Esophagus squamous epithelium (tissue), 5 donors: ENCODE data around the gene DDX51. TPM values are rescaled to one million over a fixed set of nuclear protein-coding genes. Genes with fewer than 3 reads are reported as not detected.
A peak's percentile ranks its signal among the peaks of the same experiment; 100 is the strongest.

Source experiments
- DNase-seq: peaks from one replicate; lab custom pipeline; 2025; lab: John Stamatoyannopoulos, UW
- H3K27ac ChIP-seq, 4 donors: fragments of 200-600 bp; sonication (generic); one replicate each; pipeline ENCODE4 v1.5.1; 2016 to 2019; ENCODE audit warnings: mild to moderate bottlenecking in 1 of 4
- H3K27me3 ChIP-seq, 4 donors: fragments of 200-600 bp; sonication (generic); 1 replicate in 3 of 4; 2 replicates in 1 of 4; pipeline versions ENCODE4 v1.5.1 to v1.6.0; 2017 to 2021; ENCODE audit warnings: antibody characterized with exemption in 1 of 4
- H3K36me3 ChIP-seq, 3 donors: fragments of 200-600 bp; sonication (generic); one replicate each; pipeline ENCODE4 v1.5.1; 2016 to 2019
- H3K4me1 ChIP-seq, 3 donors: fragments of 200-600 bp; sonication (generic); one replicate each; pipeline ENCODE4 v1.5.1; 2017 to 2019
- H3K4me3 ChIP-seq, 4 donors: fragments of 200-600 bp; sonication (generic); 1 replicate in 3 of 4; 2 replicates in 1 of 4; pipeline ENCODE4 v1.5.1; 2016 to 2019; ENCODE audit warnings: mild to moderate bottlenecking in 2 of 4, moderate library complexity in 1 of 4
- H3K9me3 ChIP-seq, 3 donors: fragments of 200-600 bp; sonication (generic); one replicate each; pipeline ENCODE4 v1.5.1; 2016 to 2019
- POLR2A ChIP-seq, 4 donors: fragments of 450-650 bp; IDR thresholded peaks; one replicate each; pipeline ENCODE4 v1.6.1; 2017; ENCODE audit warnings: antibody characterized with exemption in 4 of 4, mild to moderate bottlenecking in 4 of 4, moderate library complexity in 3 of 4
- WGBS, 2 donors: methylation state at CpG; one replicate each; pipeline ENCODE4 v1.1.5; 2018; 5-methylcytosine and 5-hydroxymethylcytosine counted together
- intact Hi-C: fragments of 100-400 bp; cut with DNase I; formaldehyde crosslinking; loops from one replicate; pipeline ENCODE4 v1.15.0; 2022
- total RNA-seq, 4 donors: library from RNA; depleted of rRNA; stranded (reverse); fragments of >200 nt; gene quantifications; one replicate each; pipeline ENCODE4 v1.1.0, GENCODE V29; 2016
- TF ChIP-seq, protein P1 (sequence below), 6 experiments: fragments of 450-650 bp in 4 of 6; fragments of 200-600 bp in 2 of 6; sonication (generic) in 2 of 6; IDR thresholded peaks; one replicate each; pipeline ENCODE4 v1.5.1; 2016 to 2019; ENCODE audit warnings: antibody characterized with exemption in 6 of 6, mild to moderate bottlenecking in 4 of 6, moderate library complexity in 4 of 6
- donor health status: DM: yes; HTN: yes; CAD: no.

The DDX51 gene
- total RNA-seq, 4 donors from 2014 or later: 8.9 to 15.3 (median 11.0) TPM

- peaks cover 0 to 77% (median 0%) of the 10 kb centered on the region in 4 donors for H3K27me3 ChIP-seq
Observed at GRCh38 chr12:132166801-132167591, 22.9 kb upstream of the DDX51 start.

GRCh38 chr12:132166093-132166492 lies 22.0 kb upstream of the DDX51 start:
- Histone ChIP-seq H3K4me3 (no peak overlapping the region), H3K9me3 (no peaks in the 10 kb centered on the region), H3K27ac (no peak overlapping the region), H3K4me1 (peaks cover 12 to 37% (median 17%) of the 10 kb centered on the region in 3 donors), H3K27me3 (peaks cover 0 to 71% (median 0%) of the 10 kb centered on the region in 4 donors), H3K36me3 (no peaks in the 10 kb centered on the region)
- intact Hi-C loops: no loop called here
- 83 to 88% methylated on average over 2 of the region's 2 CpGs for WGBS, 2 donors
- DNase-seq: no peak
- TF ChIP-seq POLR2A (IDR thresholded peaks at IDR 0.05): no peak
- TF ChIP-seq, protein P1, sequence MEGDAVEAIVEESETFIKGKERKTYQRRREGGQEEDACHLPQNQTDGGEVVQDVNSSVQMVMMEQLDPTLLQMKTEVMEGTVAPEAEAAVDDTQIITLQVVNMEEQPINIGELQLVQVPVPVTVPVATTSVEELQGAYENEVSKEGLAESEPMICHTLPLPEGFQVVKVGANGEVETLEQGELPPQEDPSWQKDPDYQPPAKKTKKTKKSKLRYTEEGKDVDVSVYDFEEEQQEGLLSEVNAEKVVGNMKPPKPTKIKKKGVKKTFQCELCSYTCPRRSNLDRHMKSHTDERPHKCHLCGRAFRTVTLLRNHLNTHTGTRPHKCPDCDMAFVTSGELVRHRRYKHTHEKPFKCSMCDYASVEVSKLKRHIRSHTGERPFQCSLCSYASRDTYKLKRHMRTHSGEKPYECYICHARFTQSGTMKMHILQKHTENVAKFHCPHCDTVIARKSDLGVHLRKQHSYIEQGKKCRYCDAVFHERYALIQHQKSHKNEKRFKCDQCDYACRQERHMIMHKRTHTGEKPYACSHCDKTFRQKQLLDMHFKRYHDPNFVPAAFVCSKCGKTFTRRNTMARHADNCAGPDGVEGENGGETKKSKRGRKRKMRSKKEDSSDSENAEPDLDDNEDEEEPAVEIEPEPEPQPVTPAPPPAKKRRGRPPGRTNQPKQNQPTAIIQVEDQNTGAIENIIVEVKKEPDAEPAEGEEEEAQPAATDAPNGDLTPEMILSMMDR (IDR thresholded peaks at IDR 0.05): no peak

More at GRCh38 chr12:132166801-132167591, 22.9 kb upstream of the DDX51 start:
- H3K27ac ChIP-seq: no peak overlapping the region
- peaks cover 12 to 37% (median 14%) of the 10 kb centered on the region in 3 donors for H3K4me1 ChIP-seq
- intact Hi-C loops: no loop called here
- TF ChIP-seq, protein P1 (IDR thresholded peaks at IDR 0.05): no peak
- no peak for TF ChIP-seq POLR2A (IDR thresholded peaks at IDR 0.05)
- no peaks in the 10 kb centered on the region for H3K36me3 ChIP-seq
- WGBS, 2 donors: 87 to 88% methylated on average over 3 to 4 of the region's 10 CpGs
- no peaks in the 10 kb centered on the region for H3K9me3 ChIP-seq
- DNase-seq: no peak
- no peak overlapping the region for H3K4me3 ChIP-seq

GRCh38 chr12:132165584-132165983 lies 21.5 kb upstream of the DDX51 start:
- no peak for DNase-seq
- WGBS, 2 donors: 95 to 98% methylated on average over 6 of the region's 6 CpGs
- Histone ChIP-seq H3K9me3 (no peaks in the 10 kb centered on the region), H3K27me3 (peaks cover 0 to 66% (median 0%) of the 10 kb centered on the region in 4 donors), H3K4me1 (peaks cover 12 to 31% (median 17%) of the 10 kb centered on the region in 3 donors), H3K36me3 (no peaks in the 10 kb centered on the region), H3K27ac (no peak overlapping the region), H3K4me3 (no peak overlapping the region)
- no peak for TF ChIP-seq POLR2A (IDR thresholded peaks at IDR 0.05)
- TF ChIP-seq, protein P1 (IDR thresholded peaks at IDR 0.05): no peak
- intact Hi-C loops: no loop called here

- Histone ChIP-seq H3K27me3 (peaks cover 0 to 54% (median 0%) of the 10 kb centered on the region in 4 donors), H3K9me3 (no peaks in the 10 kb centered on the region), H3K36me3 (no peaks in the 10 kb centered on the region), H3K4me1 (peaks cover 12 to 20% (median 17%) of the 10 kb centered on the region in 3 donors), H3K4me3 (no peak overlapping the region), H3K27ac (no peak overlapping the region)
- no peak for TF ChIP-seq POLR2A (IDR thresholded peaks at IDR 0.05)
- TF ChIP-seq, protein P1 (IDR thresholded peaks at IDR 0.05): no peak
- 75 to 77% methylated on average over 7 of the region's 7 CpGs for WGBS, 2 donors
- no peak for DNase-seq
- intact Hi-C loops: no loop called here
Observed at GRCh38 chr12:132164426-132164825, 20.3 kb upstream of the DDX51 start.

GRCh38 chr12:132163911-132164288 lies 19.8 kb upstream of the DDX51 start:
- TF ChIP-seq POLR2A (IDR thresholded peaks at IDR 0.05): no peak
- TF ChIP-seq, protein P1 (IDR thresholded peaks at IDR 0.05): peak in 1 of 6 experiments; percentile 5
- no peaks in the 10 kb centered on the region for H3K9me3 ChIP-seq
- DNase-seq: no peak
- intact Hi-C loops: no loop called here
- H3K27ac ChIP-seq: no peak overlapping the region
- no peaks in the 10 kb centered on the region for H3K36me3 ChIP-seq
- H3K4me1 ChIP-seq: peaks cover 12 to 20% (median 17%) of the 10 kb centered on the region in 3 donors
- WGBS, 2 donors: 43 to 54% methylated on average over 2 to 10 of the region's 11 CpGs
- H3K27me3 ChIP-seq: peaks cover 0 to 49% (median 0%) of the 10 kb centered on the region in 4 donors
- H3K4me3 ChIP-seq: no peak overlapping the region
